ENCODE results near the gene SULT1A3.

DNA sequence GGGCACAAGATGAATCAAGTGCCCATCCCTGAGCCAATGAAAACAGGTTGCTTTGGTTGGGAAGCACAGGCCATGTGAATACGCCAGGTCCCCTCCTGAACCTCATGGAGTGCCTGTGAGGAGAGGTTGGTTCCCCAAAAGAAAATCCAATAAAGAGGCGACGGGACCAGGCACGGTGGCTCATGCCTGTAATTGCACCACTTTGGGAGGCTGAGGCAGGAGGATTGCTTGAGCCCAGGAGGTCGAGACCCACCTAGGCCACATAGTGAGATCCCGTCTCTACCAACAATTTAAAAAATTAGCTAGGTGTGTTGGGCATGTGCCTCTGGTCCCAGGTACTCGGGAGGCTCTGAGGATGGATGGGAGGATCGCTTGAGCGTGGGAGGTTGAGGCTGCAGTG lies 19.1 kb upstream of the SULT1A3 start:
- TF ChIP-seq, protein P1, sequence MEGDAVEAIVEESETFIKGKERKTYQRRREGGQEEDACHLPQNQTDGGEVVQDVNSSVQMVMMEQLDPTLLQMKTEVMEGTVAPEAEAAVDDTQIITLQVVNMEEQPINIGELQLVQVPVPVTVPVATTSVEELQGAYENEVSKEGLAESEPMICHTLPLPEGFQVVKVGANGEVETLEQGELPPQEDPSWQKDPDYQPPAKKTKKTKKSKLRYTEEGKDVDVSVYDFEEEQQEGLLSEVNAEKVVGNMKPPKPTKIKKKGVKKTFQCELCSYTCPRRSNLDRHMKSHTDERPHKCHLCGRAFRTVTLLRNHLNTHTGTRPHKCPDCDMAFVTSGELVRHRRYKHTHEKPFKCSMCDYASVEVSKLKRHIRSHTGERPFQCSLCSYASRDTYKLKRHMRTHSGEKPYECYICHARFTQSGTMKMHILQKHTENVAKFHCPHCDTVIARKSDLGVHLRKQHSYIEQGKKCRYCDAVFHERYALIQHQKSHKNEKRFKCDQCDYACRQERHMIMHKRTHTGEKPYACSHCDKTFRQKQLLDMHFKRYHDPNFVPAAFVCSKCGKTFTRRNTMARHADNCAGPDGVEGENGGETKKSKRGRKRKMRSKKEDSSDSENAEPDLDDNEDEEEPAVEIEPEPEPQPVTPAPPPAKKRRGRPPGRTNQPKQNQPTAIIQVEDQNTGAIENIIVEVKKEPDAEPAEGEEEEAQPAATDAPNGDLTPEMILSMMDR (IDR thresholded peaks at IDR 0.05): no peak
- no peak for TF ChIP-seq POLR2AphosphoS5 (IDR thresholded peaks at IDR 0.05)
- TF ChIP-seq POLR2A (IDR thresholded peaks at IDR 0.05): no peak
- no peak for TF ChIP-seq EP300 (IDR thresholded peaks at IDR 0.05)
